Measurements from ENCODE around the gene COPS6.

DNA sequence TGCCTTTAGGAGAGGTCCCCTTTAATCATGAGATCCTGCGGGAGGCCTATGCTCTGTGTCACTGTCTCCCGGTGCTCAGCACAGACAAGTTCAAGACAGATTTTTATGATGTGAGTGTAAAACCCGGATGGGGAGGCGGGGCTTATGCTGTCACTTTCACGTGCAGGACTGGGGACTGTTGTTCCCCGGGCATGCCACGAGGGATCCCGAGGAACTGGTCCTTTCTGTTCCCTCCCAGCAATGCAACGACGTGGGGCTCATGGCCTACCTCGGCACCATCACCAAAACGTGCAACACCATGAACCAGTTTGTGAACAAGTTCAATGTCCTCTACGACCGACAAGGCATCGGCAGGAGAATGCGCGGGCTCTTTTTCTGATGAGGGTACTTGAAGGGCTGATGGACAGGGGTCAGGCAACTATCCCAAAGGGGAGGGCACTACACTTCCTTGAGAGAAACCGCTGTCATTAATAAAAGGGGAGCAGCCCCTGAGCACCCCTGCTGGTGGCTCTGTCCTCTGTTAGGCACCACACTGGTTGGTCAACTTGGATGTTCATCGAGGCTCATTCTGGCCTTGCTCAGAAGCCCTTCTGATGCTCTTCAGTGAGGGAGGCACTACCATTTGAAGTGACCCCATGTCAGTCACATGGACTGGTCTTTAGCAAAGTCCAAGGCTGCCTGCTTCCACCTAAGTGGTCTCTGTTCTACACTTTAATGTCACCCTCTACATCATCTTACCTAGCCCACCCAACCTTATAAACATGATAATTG is 2.8 kb downstream of the COPS6 start:
- no peak for TF ChIP-seq RAD21 (IDR thresholded peaks at IDR 0.05; ENCODE audit: low read length)
- no peak for TF ChIP-seq TAF1 (IDR thresholded peaks at IDR 0.05; ENCODE audit: borderline replicate concordance, low read depth, low read length)
- TF ChIP-seq FOXM1 (IDR thresholded peaks at IDR 0.05; ENCODE audit: low read depth): no peak
- TF ChIP-seq, protein P1, sequence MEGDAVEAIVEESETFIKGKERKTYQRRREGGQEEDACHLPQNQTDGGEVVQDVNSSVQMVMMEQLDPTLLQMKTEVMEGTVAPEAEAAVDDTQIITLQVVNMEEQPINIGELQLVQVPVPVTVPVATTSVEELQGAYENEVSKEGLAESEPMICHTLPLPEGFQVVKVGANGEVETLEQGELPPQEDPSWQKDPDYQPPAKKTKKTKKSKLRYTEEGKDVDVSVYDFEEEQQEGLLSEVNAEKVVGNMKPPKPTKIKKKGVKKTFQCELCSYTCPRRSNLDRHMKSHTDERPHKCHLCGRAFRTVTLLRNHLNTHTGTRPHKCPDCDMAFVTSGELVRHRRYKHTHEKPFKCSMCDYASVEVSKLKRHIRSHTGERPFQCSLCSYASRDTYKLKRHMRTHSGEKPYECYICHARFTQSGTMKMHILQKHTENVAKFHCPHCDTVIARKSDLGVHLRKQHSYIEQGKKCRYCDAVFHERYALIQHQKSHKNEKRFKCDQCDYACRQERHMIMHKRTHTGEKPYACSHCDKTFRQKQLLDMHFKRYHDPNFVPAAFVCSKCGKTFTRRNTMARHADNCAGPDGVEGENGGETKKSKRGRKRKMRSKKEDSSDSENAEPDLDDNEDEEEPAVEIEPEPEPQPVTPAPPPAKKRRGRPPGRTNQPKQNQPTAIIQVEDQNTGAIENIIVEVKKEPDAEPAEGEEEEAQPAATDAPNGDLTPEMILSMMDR (IDR thresholded peaks at IDR 0.05): peak; percentile 42
- TF ChIP-seq SMC3 (IDR thresholded peaks at IDR 0.05; ENCODE audit: low read depth, low read length): no peak
- no peak for TF ChIP-seq NFIC (IDR thresholded peaks at IDR 0.05; ENCODE audit: borderline replicate concordance)
- TF ChIP-seq, protein P2, sequence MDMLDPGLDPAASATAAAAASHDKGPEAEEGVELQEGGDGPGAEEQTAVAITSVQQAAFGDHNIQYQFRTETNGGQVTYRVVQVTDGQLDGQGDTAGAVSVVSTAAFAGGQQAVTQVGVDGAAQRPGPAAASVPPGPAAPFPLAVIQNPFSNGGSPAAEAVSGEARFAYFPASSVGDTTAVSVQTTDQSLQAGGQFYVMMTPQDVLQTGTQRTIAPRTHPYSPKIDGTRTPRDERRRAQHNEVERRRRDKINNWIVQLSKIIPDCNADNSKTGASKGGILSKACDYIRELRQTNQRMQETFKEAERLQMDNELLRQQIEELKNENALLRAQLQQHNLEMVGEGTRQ (IDR thresholded peaks at IDR 0.05; ENCODE audit: borderline replicate concordance, low read depth, low read length): no peak
- TF ChIP-seq POLR2AphosphoS5 (IDR thresholded peaks at IDR 0.05; ENCODE audit: low read depth, low read length): peak; percentile 35; the same call in 1 of the 2 replicates
- no peak for TF ChIP-seq YY1 (IDR thresholded peaks at IDR 0.05; ENCODE audit: low read depth)
- TF ChIP-seq, protein P3, sequence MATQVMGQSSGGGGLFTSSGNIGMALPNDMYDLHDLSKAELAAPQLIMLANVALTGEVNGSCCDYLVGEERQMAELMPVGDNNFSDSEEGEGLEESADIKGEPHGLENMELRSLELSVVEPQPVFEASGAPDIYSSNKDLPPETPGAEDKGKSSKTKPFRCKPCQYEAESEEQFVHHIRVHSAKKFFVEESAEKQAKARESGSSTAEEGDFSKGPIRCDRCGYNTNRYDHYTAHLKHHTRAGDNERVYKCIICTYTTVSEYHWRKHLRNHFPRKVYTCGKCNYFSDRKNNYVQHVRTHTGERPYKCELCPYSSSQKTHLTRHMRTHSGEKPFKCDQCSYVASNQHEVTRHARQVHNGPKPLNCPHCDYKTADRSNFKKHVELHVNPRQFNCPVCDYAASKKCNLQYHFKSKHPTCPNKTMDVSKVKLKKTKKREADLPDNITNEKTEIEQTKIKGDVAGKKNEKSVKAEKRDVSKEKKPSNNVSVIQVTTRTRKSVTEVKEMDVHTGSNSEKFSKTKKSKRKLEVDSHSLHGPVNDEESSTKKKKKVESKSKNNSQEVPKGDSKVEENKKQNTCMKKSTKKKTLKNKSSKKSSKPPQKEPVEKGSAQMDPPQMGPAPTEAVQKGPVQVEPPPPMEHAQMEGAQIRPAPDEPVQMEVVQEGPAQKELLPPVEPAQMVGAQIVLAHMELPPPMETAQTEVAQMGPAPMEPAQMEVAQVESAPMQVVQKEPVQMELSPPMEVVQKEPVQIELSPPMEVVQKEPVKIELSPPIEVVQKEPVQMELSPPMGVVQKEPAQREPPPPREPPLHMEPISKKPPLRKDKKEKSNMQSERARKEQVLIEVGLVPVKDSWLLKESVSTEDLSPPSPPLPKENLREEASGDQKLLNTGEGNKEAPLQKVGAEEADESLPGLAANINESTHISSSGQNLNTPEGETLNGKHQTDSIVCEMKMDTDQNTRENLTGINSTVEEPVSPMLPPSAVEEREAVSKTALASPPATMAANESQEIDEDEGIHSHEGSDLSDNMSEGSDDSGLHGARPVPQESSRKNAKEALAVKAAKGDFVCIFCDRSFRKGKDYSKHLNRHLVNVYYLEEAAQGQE (IDR thresholded peaks at IDR 0.05; ENCODE audit: low read depth, low read length): no peak
- TF ChIP-seq RCOR1 (IDR thresholded peaks at IDR 0.05; ENCODE audit: low read length): no peak

Data from SK-N-SH (cell line).